CD14-positive monocyte (primary cell): Measurements from ENCODE around the gene CTSA. TPM values are rescaled to one million over a fixed set of nuclear protein-coding genes. Genes with fewer than 3 reads are reported as not detected.
A peak's percentile ranks its signal among the peaks of the same experiment; 100 is the strongest.

Experiments used
- DNase-seq, 3 donors: peaks; one replicate each; pipeline ENCODE4 v3.0.0-alpha.2; 2011 to 2022
- H2AFZ ChIP-seq: 2 replicates; pipeline ENCODE4 v1.6.0; 2012; ENCODE audit warnings: mild to moderate bottlenecking, low read depth, low read length, inconsistent platforms; ENCODE audit not compliant: insufficient read depth, poor library complexity, severe bottlenecking
- H3K27ac ChIP-seq, 2 donors: 1 replicate in 1 of 2; 2 replicates in 1 of 2; pipeline ENCODE4 v1.5.1; 2012 to 2013; ENCODE audit warnings: low read length in 2 of 2, control low read depth in 1 of 2, inconsistent platforms in 1 of 2, low read depth in 1 of 2, mild to moderate bottlenecking in 1 of 2
- H3K27me3 ChIP-seq, 2 donors: one replicate each; pipeline versions ENCODE4 v1.6.0 to v1.6.1; 2011 to 2013; ENCODE audit warnings: low read length in 2 of 2; ENCODE audit not compliant: control insufficient read depth in 2 of 2, insufficient read depth in 2 of 2
- H3K36me3 ChIP-seq, 2 donors: replicated peaks in 1 of 2; 1 replicate in 1 of 2; 2 replicates in 1 of 2; pipeline versions ENCODE4 v1.5.1 to v1.6.1; 2012 to 2013; ENCODE audit warnings: low read length in 2 of 2, control low read depth in 1 of 2, inconsistent platforms in 1 of 2, mild to moderate bottlenecking in 1 of 2; ENCODE audit not compliant: insufficient read depth in 2 of 2, control insufficient read depth in 1 of 2
- H3K4me1 ChIP-seq, 2 donors: 1 replicate in 1 of 2; 2 replicates in 1 of 2; pipeline versions ENCODE4 v1.5.1 to v1.6.1; 2012 to 2013; ENCODE audit warnings: low read length in 2 of 2, control low read depth in 1 of 2, inconsistent platforms in 1 of 2, mild to moderate bottlenecking in 1 of 2, moderate library complexity in 1 of 2; ENCODE audit not compliant: insufficient read depth in 2 of 2, control insufficient read depth in 1 of 2
- H3K4me2 ChIP-seq: replicated peaks from 2 replicates; pipeline ENCODE3; 2012; ENCODE audit warnings: low read length, moderate library complexity, mild to moderate bottlenecking; ENCODE audit not compliant: poor library complexity, severe bottlenecking; ENCODE audit errors: extremely low read depth
- H3K4me3 ChIP-seq, 3 experiments: fragments of 200-600 bp in 1 of 3; sonication (generic) in 1 of 3; replicated peaks in 1 of 3; 1 replicate in 2 of 3; 2 replicates in 1 of 3; pipeline ENCODE4 v1.5.1; 2011 to 2013; ENCODE audit warnings: low read length in 3 of 3, mild to moderate bottlenecking in 3 of 3, control low read depth in 2 of 3, low read depth in 2 of 3, inconsistent platforms in 1 of 3, moderate library complexity in 1 of 3
- H3K79me2 ChIP-seq: 2 replicates; pipeline ENCODE4 v1.6.0; 2012; ENCODE audit warnings: mild to moderate bottlenecking, control low read depth, inconsistent platforms, low read length, moderate library complexity; ENCODE audit not compliant: insufficient read depth
- H3K9ac ChIP-seq: 2 replicates; pipeline ENCODE4 v1.6.0; 2017; ENCODE audit warnings: low read length, mild to moderate bottlenecking; ENCODE audit not compliant: insufficient read depth, poor library complexity, severe bottlenecking
- H3K9me3 ChIP-seq, 2 donors: replicated peaks in 1 of 2; 1 replicate in 1 of 2; 2 replicates in 1 of 2; pipeline versions ENCODE4 v1.5.1 to v1.6.1; 2012 to 2013; ENCODE audit warnings: low read length in 2 of 2, control low read depth in 1 of 2; ENCODE audit not compliant: control insufficient read depth in 1 of 2, insufficient read depth in 1 of 2
- H4K20me1 ChIP-seq: 2 replicates; pipeline ENCODE4 v1.6.0; 2012; ENCODE audit warnings: mild to moderate bottlenecking, low read length, control low read depth, moderate library complexity; ENCODE audit not compliant: insufficient read depth
- H3K27ac Mint-ChIP-seq, 7 donors: one replicate each; pipeline ENCODE4 v1.8.0; 2020; ENCODE audit warnings: mild to moderate bottlenecking in 7 of 7, mixed read lengths in 7 of 7, moderate library complexity in 6 of 7, inconsistent platforms in 2 of 7
- H3K27me3 Mint-ChIP-seq, 3 donors: one replicate each; pipeline ENCODE4 v1.8.0; 2021 to 2022; ENCODE audit warnings: low read depth in 3 of 3, mild to moderate bottlenecking in 3 of 3, mixed read lengths in 3 of 3, moderate library complexity in 3 of 3, inconsistent platforms in 1 of 3
- H3K36me3 Mint-ChIP-seq, 2 donors: one replicate each; pipeline ENCODE4 v1.8.0; 2020; ENCODE audit warnings: mixed read lengths in 2 of 2, inconsistent platforms in 1 of 2, mild to moderate bottlenecking in 1 of 2
- H3K4me1 Mint-ChIP-seq: one replicate; pipeline ENCODE4 v1.8.0; 2020; ENCODE audit warnings: mild to moderate bottlenecking, mixed read lengths
- H3K4me3 Mint-ChIP-seq, 2 donors: one replicate each; pipeline ENCODE4 v1.8.0; 2020; ENCODE audit warnings: mild to moderate bottlenecking in 2 of 2, mixed read lengths in 2 of 2, moderate library complexity in 1 of 2
- H3K9me3 Mint-ChIP-seq, 7 donors: one replicate each; pipeline ENCODE4 v1.8.0; 2020 to 2022; ENCODE audit warnings: mixed read lengths in 7 of 7, mild to moderate bottlenecking in 6 of 7, moderate library complexity in 6 of 7, inconsistent platforms in 2 of 7
- CTCF ChIP-seq: fragments of 200-600 bp; IDR thresholded peaks from one replicate; pipeline ENCODE4 v1.8.0; 2022; ENCODE audit warnings: antibody characterized with exemption, mild to moderate bottlenecking
- WGBS: methylation state at CpG from one replicate; pipeline ENCODE4 v1.1.5; 2013; ENCODE audit warnings: missing lambda C conversion rate; ENCODE audit not compliant: insufficient coverage; 5-methylcytosine and 5-hydroxymethylcytosine counted together
- intact Hi-C, 2 donors: fragments of 100-400 bp; cut with micrococcal nuclease; formaldehyde crosslinking; loops; one replicate each; pipeline versions ENCODE4 v1.15.0 to v1.15.1; 2023
- polyA plus RNA-seq, 3 donors: library from polyadenylated mRNA; depleted of rRNA in 1 of 3; unstranded in 2 of 3; stranded (reverse) in 1 of 3; fragments of 300-500 nt in 2 of 3; fragments of >200 nt in 1 of 3; fragmentation: Illumina TruSeq in 2 of 3; gene quantifications; 1 replicate in 2 of 3; 2 replicates in 1 of 3; pipeline ENCODE4 v1.2.3, GENCODE V29; 2012 to 2021

Gene CTSA
- polyA plus RNA-seq, 3 donors: 279 to 489 (median 366) TPM

GRCh38 chr20:45913116-45913515 lies 22.0 kb downstream of the CTSA start:
- H3K4me1 ChIP-seq: peaks cover 62 to 65% of the 10 kb centered on the region in 2 donors
- H3K27me3 Mint-ChIP-seq: peaks cover 2 to 3% (median 3%) of the 10 kb centered on the region in 3 donors

GRCh38 chr20:45917790-45918141 lies 26.6 kb downstream of the CTSA start:
- intact Hi-C loops: no loop called here

More at GRCh38 chr20:45913116-45913515, 22.0 kb downstream of the CTSA start:
- peaks cover 0 to 3% (median 0%) of the 10 kb centered on the region in 7 donors for H3K9me3 Mint-ChIP-seq
- peak overlapping the region in 1 of 2 donors; percentile 35 for H3K27ac ChIP-seq
- peak; percentile 74 to 93 (median 89) for DNase-seq
- no peaks in the 10 kb centered on the region for H4K20me1 ChIP-seq
- H3K9ac ChIP-seq: no peak overlapping the region
- no peak overlapping the region for H3K4me2 ChIP-seq
- peak overlapping the region in 4 of 7 donors; percentile 41 to 81 (median 63) for H3K27ac Mint-ChIP-seq
- no peaks in the 10 kb centered on the region for H3K36me3 ChIP-seq
- peaks cover 0 to 1% of the 10 kb centered on the region in 2 donors for H3K36me3 Mint-ChIP-seq
- intact Hi-C loops: loop anchor here in 1 of 2 donors (5.0 kb wide), 2 partner anchors 59 to 94 kb away; partner anchors contain the start of genes MMP9 and ZNF335
- 73% methylated on average over 2 of the region's 5 CpGs for WGBS
- H3K27me3 ChIP-seq: no peaks in the 10 kb centered on the region
- no peak overlapping the region for H3K4me3 ChIP-seq
- no peak overlapping the region for H2AFZ ChIP-seq
- no peak for TF ChIP-seq CTCF
- H3K4me1 Mint-ChIP-seq: peaks cover 46% of the 10 kb centered on the region
- peak overlapping the region; percentile 20 to 42 for H3K4me3 Mint-ChIP-seq
- no peaks in the 10 kb centered on the region for H3K79me2 ChIP-seq
- no peaks in the 10 kb centered on the region for H3K9me3 ChIP-seq

More at GRCh38 chr20:45917790-45918141, 26.6 kb downstream of the CTSA start:
- H3K4me1 ChIP-seq: peaks cover 39% of the 10 kb centered on the region in 2 donors
- Mint-ChIP-seq H3K4me3 (peak overlapping the region in 1 of 2 donors; percentile 37), H3K9me3 (peaks cover 0 to 2% (median 0%) of the 10 kb centered on the region in 7 donors), H3K36me3 (no peaks in the 10 kb centered on the region), H3K4me1 (peaks cover 28% of the 10 kb centered on the region), H3K27me3 (peaks cover 1 to 8% (median 4%) of the 10 kb centered on the region in 3 donors), H3K27ac (no peak overlapping the region)
- H2AFZ ChIP-seq: no peak overlapping the region
- no peak for TF ChIP-seq CTCF
- H4K20me1 ChIP-seq: no peaks in the 10 kb centered on the region
- no peaks in the 10 kb centered on the region for H3K79me2 ChIP-seq
- no peak overlapping the region for H3K4me2 ChIP-seq
- no peak for DNase-seq
- H3K27me3 ChIP-seq: no peaks in the 10 kb centered on the region
- no peak overlapping the region for H3K4me3 ChIP-seq
- WGBS: no CpG with 5 or more reads among the region's 5 CpGs
- H3K36me3 ChIP-seq: no peaks in the 10 kb centered on the region
- H3K27ac ChIP-seq: no peak overlapping the region
- H3K9me3 ChIP-seq: no peaks in the 10 kb centered on the region
- H3K9ac ChIP-seq: no peak overlapping the region
